Tibial nerve (tissue), 4 donors: ENCODE results near the gene CASP7.

Source experiments
- CTCF ChIP-seq, 5 experiments: fragments of 200-600 bp in 3 of 5; fragments of 450-650 bp in 2 of 5; sonication (generic) in 3 of 5; IDR thresholded peaks; one replicate each; pipeline ENCODE4 v1.5.1; 2016 to 2019; ENCODE audit warnings: antibody characterized with exemption in 5 of 5, mild to moderate bottlenecking in 3 of 5, moderate library complexity in 2 of 5
- EP300 ChIP-seq, 2 donors: sonication (generic); formaldehyde crosslinking; IDR thresholded peaks; one replicate each; pipeline ENCODE4 v1.6.1; 2017; ENCODE audit warnings: antibody characterized with exemption in 2 of 2, mild to moderate bottlenecking in 1 of 2

GRCh38 chr10:113683300-113683699 is 3.6 kb downstream of the CASP7 start:
- TF ChIP-seq EP300 (IDR thresholded peaks at IDR 0.05) (no peak), CTCF (IDR thresholded peaks at IDR 0.05) (no peak)
